ENCODE data around the gene MTMR2.

Gene MTMR2

DNA sequence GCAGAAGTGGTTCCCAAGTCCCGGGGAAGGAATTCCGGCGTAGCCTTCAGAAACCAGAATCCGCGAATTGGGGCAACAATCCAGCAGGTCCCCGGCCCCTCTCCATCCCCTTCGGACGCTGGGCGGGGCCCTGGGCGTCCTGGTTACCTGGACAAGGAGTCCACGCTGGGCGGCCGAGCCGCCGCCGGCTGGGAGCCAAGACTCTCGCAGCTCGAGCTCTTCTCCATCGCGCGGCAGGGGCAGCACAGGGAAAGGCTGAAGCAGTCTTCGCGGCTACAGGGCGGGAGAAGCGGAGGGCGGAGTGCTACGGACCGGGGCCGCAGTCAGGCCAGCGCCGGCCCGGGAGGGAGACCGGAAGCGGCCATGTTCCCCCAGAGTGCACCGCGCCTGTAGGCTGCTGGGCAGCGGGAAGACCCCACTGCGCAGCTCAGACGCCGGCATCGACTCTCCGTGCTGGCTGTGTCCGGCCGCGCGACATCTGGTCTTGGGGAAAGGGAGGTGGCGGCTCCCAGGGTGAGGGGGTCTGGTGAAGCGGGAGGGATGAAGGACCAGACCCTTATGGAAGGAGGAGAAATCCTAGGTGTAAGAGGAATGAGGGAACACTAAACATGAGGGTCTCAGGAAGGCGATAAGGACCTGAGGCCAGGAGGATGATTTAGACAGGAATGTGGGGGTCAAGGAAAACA is at the start of gene MTMR2:
TSS of gene MTMR2 (minus strand) at position 380 of the 686 bp plus-strand sequence. CDS start at position 227, 153 bp downstream.
- DNase-seq: peak; percentile 54

- DNase-seq: no peak
These were observed 48.2 kb upstream of the MTMR2 start for GRCh38 chr11:95972060-95972459.

- DNase-seq: no peak
These were observed 44.7 kb upstream of the MTMR2 start for GRCh38 chr11:95968585-95968984.

- DNase-seq: no peak
These were observed 40.4 kb upstream of the MTMR2 start for GRCh38 chr11:95964281-95964680.

DNA sequence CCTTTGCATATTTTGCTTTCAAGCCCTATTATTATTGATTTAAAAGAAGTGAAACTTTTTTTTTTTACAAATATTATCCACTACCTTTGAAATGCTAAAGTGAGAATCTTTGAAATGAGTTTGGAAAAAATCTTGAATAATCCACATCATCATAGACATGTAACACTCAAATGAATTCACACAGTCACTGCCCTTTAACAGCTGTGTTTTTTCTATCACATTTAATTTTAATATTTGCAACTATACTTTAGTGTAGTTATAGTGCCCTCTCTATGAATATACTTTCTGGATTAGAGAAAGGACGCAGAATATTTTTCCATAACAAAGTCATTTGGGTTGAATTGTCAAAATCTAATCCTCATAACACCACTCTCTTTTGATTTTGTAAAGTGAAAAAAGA is 37.9 kb upstream of the MTMR2 start:
- no peak for DNase-seq

DNA sequence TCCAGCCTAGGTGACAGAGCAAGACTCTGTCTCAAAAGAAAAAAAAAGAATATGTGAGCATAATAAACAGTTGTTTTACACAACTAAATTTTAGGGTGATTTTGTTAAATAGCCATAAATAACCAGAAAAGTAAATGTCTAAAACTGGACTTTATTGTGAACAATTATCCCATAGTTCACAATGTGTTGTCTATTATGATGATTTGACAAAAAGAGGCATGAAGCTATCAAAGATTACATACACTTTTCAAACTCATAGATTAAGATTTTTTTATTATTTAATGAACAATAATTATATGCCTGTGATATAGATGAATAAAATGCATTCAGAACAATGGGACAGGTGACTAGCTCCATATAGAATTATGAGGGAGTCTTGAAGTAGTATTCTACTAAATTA is 27.0 kb upstream of the MTMR2 start:
- DNase-seq: no peak

DNA sequence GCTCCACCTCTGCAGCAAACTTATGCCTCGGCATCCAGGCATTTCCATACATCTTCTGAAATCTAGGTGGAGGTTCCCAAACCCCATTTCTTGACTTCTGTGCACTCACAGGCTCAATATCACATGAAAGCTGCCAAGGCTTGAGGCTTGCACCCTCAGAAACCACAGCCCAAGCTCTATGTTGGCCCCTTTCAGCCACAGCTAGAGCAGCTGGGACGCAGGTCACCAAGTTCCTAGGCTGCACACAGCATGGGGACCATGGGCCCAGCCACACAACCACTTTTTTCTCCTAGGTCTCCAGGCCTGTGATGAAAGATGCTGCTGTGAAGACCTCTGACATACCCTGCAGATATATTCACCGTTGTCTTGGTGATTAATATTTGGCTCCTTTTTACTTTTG is 24.7 kb upstream of the MTMR2 start:
- DNase-seq: no peak

GRCh38 chr11:95944623-95945022 is 20.7 kb upstream of the MTMR2 start:
- DNase-seq: no peak

GRCh38 chr11:95943546-95943945 is 19.6 kb upstream of the MTMR2 start:
- no peak for DNase-seq

DNA sequence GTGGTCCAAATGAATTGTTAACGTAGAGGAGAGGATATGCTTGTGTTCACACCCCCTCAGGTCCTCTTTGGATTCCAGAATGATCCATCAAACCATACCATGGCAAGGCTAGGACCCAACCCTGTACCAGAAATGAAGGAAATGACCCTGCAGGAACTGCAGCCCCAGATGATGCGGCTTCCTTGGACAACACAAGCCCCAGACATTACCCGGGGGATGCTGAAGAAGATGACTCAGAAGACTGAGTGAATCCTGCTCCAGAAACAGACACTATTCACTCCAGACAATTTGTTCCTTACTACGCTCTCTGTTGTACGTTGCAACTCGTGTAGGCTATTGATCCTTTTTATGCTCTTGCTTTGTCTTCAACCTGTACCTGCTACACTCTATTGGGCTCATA is 15.2 kb upstream of the MTMR2 start:
- DNase-seq: no peak

DNA sequence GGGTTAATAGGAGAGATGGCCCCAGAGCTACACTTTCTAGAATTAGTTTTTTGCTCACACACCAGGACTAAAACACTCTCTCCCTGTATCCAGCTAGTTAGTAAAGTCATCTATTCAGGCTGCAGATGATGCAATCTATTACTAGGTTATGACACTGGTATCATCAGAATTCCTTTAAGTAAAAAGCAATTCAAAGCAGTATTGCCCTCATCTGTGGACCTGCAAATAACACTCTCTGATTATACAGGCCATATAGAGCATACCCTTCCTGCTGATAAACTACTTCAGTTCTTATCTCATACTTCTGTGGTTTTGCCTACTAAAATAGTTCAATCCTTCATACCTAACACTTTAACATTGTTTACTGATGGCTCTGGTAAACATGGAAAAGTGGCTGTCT is 13.5 kb upstream of the MTMR2 start:
- no peak for DNase-seq

DNA sequence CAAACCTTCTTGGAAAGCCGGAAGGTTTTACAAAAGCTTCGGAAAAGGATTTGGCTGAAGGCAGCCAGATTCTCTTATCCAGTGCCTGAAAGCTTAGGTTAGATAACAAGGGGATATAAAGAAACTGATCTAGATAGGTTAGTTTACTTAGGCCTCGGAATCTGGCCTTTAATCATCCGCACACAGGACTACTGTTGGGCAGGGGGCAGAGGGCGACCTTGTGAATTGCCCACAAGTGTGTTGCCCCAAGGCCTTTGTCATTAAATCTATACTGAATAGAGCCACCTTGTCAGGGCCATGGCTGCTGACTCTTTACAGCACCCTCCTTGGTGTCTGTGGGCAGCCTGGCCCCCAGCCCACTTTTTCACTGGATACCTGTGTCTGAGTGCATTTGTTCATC is 9.7 kb upstream of the MTMR2 start:
- no peak for DNase-seq

GRCh38 chr11:95931916-95932315 is 8.0 kb upstream of the MTMR2 start:
- no peak for DNase-seq

DNA sequence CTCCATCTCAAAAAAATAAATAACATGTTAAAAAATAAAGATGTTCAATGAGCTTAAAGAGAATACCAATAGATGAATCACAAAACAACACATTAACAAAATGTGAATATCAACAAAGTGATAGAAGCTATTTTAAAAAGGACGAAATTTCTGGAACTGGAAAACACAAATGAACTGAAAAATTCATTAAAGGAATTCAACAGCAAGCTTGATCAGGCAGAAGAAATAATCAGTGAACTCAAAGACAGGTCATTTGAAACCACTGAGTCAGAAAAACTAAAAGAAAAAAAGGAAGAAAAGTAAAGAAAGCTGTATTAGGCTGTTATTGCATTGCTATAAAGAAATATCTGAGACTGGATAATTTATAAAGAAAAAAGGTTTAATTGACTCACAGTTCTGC is 7.0 kb upstream of the MTMR2 start:
- no peak for DNase-seq

DNA sequence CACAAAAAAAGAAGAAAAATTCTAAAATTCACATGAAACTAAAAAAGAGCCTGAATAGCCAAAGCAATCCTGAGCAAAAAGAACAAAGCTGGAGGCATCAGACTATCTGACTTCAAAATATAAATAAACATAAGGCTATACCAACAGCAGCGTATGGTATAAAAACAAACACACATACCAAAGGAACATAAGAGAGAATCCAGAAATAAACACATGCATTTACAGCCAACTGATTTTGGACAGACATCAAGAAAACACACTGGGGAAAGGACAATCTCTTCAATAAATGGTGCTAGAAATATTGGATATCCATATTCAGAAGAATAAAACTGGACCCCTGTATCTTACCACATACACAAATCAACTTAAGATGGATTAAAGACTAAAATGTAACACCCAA is 2.8 kb upstream of the MTMR2 start:
- DNase-seq: no peak

DNA sequence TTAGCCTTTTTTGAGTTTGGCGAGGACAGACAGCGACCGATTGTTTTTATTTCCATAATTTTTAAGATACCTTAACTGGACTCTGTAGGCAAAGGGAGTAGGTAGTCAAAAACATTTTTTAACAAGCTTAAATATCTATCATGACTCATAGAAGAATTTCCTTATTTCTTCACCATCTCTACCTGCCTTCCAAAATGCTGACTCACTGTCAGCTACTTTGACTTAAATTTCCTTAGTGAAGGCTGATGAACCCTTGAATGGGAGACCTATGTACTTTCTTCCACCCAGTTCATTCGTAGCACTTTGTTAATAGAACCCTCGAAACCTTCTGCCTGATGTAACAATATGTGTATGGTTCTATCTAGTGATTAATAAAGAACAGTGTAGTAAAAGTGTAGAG is 1.1 kb upstream of the MTMR2 start:
- DNase-seq: no peak

GRCh38 chr11:95924414-95924760 is 480 bp upstream of the MTMR2 start:
- DNase-seq: no peak

GRCh38 chr11:95923439-95923727 is 524 bp downstream of the MTMR2 start:
- DNase-seq: no peak

DNA sequence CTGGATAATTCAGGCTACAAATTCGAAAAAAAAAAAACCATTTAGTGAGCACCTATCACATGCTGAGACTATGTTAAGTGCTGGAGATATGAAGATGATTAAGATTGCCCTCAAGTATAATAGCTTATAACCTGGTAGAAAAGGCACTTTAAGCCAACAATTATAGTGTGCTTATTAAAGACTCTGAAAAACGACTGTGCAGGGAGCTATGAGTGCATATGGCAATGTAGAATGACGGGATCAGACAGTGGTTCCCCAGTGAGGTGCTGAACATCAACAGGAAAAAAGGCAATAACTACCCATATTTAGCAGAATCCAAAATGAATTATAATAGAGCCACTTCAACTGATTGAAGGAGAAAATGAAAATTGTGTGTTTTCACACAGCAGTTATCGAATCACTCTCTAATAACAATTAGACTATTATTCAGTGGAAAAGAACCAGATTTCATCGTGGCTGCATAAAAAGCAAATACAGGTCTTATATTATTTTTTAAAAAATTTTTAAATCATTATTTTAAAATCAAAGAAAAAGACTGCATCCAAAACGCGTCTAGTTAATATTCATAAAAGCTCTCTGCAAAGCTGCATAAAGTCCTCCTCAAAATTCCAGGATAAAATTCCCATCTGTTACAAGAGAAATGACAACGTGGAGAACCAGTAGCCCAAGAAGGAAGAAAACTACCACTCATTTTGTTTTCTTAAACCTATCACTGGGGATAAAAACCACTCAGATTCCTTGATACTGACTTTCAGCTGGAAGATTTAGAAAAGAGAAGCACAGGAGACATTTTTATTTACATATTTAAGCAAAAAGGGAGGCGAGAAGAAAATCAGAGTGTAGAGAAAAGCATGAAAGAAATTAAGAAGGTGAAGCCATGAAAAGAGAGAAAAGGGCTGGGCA is 1.1 kb downstream of the MTMR2 start:
- DNase-seq: no peak

- DNase-seq: no peak
These were observed 1.8 kb downstream of the MTMR2 start for GRCh38 chr11:95922099-95922498.

- no peak for DNase-seq
These were observed 3.3 kb downstream of the MTMR2 start for GRCh38 chr11:95920460-95921105.

- no peak for DNase-seq
These were observed 4.4 kb downstream of the MTMR2 start for GRCh38 chr11:95919514-95919913.

- DNase-seq: no peak
These were observed 5.2 kb downstream of the MTMR2 start for GRCh38 chr11:95918720-95919119.

DNA sequence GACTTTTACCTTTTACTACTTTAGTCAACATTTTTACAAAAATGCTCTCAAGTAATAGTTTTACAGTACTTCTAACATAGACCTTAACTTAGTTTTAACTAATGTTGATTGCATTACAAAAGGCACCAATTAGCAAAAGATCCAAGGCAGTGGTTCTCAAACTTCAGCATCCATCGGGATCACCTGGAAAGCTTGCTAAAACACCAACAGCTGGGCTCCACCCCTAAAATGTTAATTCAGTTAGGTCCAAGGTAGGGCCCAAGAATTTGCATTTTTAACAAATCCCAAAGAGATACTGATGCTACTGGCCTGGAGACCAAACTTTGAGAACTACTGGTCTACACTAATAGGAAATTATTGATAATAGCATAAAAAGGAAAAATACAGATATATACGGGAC is 5.9 kb downstream of the MTMR2 start:
- no peak for DNase-seq
